ENCODE data around the gene AKIRIN1. TPM values are rescaled to one million over a fixed set of nuclear protein-coding genes. Genes with fewer than 3 reads are reported as not detected.

The AKIRIN1 gene, protein sequence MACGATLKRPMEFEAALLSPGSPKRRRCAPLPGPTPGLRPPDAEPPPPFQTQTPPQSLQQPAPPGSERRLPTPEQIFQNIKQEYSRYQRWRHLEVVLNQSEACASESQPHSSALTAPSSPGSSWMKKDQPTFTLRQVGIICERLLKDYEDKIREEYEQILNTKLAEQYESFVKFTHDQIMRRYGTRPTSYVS
- 36.5 and 39.9 TPM in 2 replicates for total RNA-seq

DNA sequence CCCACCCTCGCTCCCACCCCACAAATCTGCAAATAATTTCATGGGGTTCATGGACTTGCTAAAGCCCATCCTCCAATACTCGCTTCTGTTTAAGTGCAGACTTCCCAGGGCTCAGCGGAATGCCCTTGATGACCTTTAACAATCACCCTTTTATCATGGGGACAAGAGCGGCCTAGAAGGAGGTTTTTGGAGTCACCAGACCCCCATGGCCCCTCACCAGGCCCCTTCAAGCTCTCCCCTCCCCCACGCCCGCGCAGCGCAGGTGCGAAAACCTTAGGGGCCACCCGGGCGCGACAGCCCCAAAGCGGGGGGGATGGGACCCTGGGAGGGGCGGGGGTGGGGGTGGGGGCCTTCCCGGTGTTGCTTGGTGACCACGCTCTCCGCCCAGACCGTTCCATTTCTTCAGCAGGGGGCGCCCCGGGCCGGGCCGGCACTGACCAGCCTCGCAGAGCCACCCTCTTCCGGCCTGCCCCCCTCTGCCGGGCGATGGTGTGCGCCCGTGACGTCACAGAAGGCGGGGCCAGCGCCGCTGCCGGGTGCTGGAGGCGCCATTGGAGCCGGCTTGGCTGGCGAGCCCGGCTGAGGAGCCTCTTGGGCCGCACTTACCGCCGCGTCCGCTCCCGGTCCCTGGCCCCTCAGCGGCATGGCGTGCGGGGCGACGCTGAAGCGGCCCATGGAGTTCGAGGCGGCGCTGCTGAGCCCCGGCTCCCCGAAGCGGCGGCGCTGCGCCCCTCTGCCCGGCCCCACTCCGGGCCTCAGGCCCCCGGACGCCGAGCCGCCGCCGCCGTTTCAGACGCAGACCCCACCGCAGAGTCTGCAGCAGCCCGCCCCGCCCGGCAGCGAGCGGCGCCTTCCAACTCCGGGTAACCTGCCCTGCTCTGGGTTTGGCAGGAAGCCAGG lies at the start of gene AKIRIN1:
Gene AKIRIN1, plus strand, starts transcription at position 539 of the 900 bp plus-strand sequence. Its CDS starts 105 bp downstream, at position 644.

DNA sequence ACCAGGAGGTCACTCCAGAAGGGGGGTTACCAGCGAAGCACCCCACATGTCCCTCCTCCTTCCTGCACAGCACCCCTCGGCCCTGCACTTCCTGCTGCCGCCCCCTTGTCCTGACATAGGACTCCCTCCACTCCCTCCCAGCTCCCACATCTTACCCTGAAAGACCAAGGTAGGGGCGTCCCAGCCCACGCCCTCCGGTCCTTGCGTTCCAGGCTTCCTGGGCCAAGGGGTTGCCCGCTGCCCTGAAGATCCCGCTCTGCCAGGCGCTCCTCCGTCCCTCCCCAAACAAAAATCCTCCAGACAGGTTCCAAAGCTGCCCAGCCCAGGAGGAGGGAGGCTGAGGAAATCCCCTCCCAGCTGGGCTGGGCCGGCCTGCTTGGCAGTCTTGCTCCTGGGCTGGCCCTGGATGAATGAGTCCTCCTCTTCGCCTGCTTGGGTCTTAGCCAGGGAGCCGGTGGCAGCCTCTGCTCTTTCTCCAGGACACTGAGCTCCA lies 49.5 kb upstream of the AKIRIN1 start, which contains the start of gene RHBDL2:
Gene RHBDL2, minus strand, starts transcription at position 304 of the 493 bp plus-strand sequence. CDS start 22,618 bp downstream, outside the sequence.

DNA sequence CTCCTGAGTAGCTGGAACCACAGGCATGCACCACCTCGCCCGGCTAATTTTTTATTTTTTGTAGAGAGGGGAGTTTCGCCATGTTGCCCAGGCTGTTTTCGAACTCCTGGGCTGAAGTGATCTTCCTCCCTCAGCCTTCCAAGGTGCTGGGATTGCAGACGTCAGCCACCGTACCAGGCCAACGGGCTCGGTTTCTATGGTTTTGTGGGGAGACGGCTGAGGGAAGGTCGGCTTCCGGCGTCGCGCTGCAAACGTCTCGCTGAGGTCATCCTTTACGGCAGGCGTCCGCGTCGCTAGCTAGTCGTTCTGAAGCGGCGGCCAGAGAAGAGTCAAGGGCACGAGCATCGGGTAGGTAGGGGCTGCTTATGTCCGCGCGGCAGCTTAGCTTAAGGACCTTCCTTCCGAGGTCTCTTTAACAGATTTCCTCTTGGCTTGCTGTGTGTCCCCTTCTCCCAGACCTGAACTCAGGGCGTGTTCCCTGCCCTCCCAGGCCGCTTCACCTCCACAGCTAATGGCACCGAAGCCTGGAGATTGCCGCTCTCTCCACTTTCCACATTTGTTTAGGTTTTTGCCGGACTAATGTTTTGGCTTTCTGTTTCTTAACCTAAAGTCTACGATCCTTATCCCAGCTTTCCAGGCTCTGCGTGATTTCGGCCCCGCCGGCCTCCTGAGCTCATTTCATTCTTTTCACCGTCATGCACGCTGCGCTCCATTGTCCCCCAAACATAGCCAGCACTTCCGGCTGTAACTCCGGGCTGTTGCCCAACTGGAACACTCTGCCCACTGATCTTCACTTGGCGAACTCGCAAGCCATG lies 35.2 kb downstream of the AKIRIN1 start, which contains the start of gene NDUFS5:
Gene NDUFS5, plus strand, starts transcription at position 300 of the 815 bp plus-strand sequence. CDS start 2,375 bp downstream, outside the sequence.

Small RNA genes within 50 kb of the gene (small RNA-seq; reads per million reads assigned to genes)
- gene RF00019, result not detected

Other genes with a start within 250 kb of the AKIRIN1 start
- 9.0 and 9.3 TPM in 2 replicates for gene RRAGC, start 131.5 kb upstream of the AKIRIN1 start, total RNA-seq
- 10.2 and 15.1 TPM in 2 replicates for gene MYCBP, start 117.9 kb upstream of the AKIRIN1 start, total RNA-seq
- 0.11 TPM in 1 of 2 replicates, not detected in the other for gene GJA9, start 109.7 kb upstream of the AKIRIN1 start, total RNA-seq
- 0.11 and 0.79 TPM in 2 replicates for gene RHBDL2, start 49.4 kb upstream of the AKIRIN1 start, total RNA-seq
- 243 and 274 TPM in 2 replicates for gene NDUFS5, start 35.1 kb downstream of the AKIRIN1 start, total RNA-seq
- 92.3 and 160 TPM in 2 replicates for gene MACF1, start 213.4 kb downstream of the AKIRIN1 start, total RNA-seq

All from placental epithelial cell (primary cell).